Testis (tissue), 2 donors: ENCODE data around the gene SIGLEC14.
A peak's percentile ranks its signal among the peaks of the same experiment; 100 is the strongest.

ENCODE experiments used
- POLR2A ChIP-seq: fragments of 450-650 bp; IDR thresholded peaks from one replicate; pipeline ENCODE4 v1.6.1; 2017; ENCODE audit warnings: antibody characterized with exemption, mild to moderate bottlenecking, moderate library complexity
- TF ChIP-seq, protein P1 (sequence below), 3 experiments: fragments of 450-650 bp in 2 of 3; fragments of 200-600 bp in 1 of 3; sonication (generic) in 1 of 3; IDR thresholded peaks; one replicate each; pipeline ENCODE4 v1.5.1; 2016 to 2019; ENCODE audit warnings: antibody characterized with exemption in 3 of 3, mild to moderate bottlenecking in 2 of 3, moderate library complexity in 1 of 3

DNA sequence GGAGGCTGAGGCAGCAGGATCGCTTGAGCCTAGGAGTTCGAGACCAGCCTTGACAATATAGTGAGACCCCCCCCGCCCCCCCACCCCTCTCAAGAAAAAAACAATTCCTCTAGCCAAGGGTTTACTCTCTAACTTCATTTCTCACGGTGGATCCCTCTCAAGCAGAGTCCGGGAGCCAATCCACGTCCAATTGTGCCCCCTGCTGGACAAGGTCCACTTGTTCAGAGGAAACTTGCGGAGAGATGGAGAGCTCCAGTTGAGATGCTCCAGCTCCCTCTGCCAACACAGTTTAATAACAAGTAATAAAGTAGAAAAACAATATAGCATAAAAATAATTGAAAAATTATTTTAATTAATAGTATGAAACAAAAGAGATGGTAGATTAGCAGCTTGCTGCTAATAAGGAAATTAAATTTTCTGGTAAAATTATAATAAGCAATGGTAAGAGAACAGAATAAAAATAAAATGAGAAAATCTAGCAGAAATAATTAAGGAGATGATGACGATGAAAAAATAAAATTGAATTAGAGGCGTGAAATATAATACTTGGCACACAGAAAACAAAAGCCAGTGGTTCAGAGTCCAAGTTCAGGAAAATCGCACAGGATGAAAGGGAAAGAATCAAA is 14.5 kb upstream of the SIGLEC14 start:
- TF ChIP-seq, protein P1, sequence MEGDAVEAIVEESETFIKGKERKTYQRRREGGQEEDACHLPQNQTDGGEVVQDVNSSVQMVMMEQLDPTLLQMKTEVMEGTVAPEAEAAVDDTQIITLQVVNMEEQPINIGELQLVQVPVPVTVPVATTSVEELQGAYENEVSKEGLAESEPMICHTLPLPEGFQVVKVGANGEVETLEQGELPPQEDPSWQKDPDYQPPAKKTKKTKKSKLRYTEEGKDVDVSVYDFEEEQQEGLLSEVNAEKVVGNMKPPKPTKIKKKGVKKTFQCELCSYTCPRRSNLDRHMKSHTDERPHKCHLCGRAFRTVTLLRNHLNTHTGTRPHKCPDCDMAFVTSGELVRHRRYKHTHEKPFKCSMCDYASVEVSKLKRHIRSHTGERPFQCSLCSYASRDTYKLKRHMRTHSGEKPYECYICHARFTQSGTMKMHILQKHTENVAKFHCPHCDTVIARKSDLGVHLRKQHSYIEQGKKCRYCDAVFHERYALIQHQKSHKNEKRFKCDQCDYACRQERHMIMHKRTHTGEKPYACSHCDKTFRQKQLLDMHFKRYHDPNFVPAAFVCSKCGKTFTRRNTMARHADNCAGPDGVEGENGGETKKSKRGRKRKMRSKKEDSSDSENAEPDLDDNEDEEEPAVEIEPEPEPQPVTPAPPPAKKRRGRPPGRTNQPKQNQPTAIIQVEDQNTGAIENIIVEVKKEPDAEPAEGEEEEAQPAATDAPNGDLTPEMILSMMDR (IDR thresholded peaks at IDR 0.05), result peak; percentile 22 to 57 (median 56)
- TF ChIP-seq POLR2A, result no peak
